SU-DHL-6 (cell line): ENCODE measurements around the gene TP53TG5.

Source experiments
- EZH2phosphoT487 ChIP-seq: fragments of 200-600 bp; sonication (generic), shearing (Covaris generic); conservative IDR thresholded peaks from 2 replicates; pipeline ENCODE4 v1.6.1; 2018; ENCODE audit warnings: mild to moderate bottlenecking, antibody characterized with exemption, low read length, moderate library complexity, mixed read lengths
- TF ChIP-seq, protein P1 (sequence below): fragments of 200-600 bp; sonication (generic); IDR thresholded peaks from one replicate; pipeline ENCODE4 v1.5.1; 2017; ENCODE audit warnings: antibody characterized with exemption, mild to moderate bottlenecking, low read length, moderate library complexity; ENCODE audit not compliant: insufficient read depth, poor library complexity, severe bottlenecking

DNA sequence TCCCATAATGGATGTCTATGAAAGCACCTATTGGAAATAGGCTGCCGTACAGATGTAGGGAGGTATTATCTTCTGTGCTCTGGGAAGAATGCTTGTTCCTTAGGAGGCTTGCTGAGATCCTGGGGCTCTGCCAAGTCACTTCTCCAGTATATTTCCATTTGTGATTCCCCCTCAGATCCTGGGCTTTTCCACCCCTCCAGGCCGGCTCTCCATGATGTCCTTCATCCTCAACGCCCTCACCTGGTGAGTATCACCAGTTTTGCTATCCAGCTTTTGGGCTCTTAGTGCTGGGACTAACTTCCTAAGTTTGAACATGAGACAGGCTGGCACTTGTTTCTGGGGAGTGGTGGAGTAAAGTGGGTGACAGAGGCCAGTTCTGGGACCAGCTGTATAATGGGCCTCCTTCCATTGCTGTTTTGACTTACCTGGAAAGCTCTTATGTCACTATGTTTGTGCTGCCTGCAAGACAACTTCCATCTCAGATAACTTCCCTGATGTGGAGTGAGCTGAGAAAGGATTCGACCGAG lies 12.6 kb downstream of the TP53TG5 start:
- TF ChIP-seq EZH2phosphoT487, result no peak
- TF ChIP-seq, protein P1, sequence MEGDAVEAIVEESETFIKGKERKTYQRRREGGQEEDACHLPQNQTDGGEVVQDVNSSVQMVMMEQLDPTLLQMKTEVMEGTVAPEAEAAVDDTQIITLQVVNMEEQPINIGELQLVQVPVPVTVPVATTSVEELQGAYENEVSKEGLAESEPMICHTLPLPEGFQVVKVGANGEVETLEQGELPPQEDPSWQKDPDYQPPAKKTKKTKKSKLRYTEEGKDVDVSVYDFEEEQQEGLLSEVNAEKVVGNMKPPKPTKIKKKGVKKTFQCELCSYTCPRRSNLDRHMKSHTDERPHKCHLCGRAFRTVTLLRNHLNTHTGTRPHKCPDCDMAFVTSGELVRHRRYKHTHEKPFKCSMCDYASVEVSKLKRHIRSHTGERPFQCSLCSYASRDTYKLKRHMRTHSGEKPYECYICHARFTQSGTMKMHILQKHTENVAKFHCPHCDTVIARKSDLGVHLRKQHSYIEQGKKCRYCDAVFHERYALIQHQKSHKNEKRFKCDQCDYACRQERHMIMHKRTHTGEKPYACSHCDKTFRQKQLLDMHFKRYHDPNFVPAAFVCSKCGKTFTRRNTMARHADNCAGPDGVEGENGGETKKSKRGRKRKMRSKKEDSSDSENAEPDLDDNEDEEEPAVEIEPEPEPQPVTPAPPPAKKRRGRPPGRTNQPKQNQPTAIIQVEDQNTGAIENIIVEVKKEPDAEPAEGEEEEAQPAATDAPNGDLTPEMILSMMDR, result no peak
